Activated gamma-delta T cell treated with anti-CD3 and anti-CD28 coated beads, Interleukin-2, amount 50 U/mL, for 16 hours (primary cell): Measurements from ENCODE around the gene LTN1.

ENCODE experiments used
- DNase-seq: peaks from one replicate; pipeline ENCODE4 v3.0.0-alpha.2; 2020; ENCODE audit warnings: low read depth

LTN1 gene

DNA sequence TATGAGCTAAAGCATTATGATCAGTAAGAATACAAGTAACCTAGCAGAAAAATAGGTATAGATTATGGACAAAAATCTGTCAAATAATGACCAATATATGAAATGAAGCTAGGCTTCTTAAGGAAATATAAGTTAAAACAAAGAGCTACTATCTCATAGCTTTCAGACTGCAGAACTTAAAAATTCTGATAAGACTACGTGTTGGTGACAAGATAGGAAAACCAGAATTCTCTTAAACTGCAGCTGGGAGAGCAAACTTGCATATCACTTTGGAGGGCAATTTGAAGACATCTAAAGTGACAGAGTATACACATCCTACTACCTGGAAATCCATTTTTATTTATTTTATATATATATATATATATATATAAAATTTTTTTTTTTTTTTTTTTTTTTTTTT is 65.5 kb downstream of the LTN1 start:
- no peak for DNase-seq

DNA sequence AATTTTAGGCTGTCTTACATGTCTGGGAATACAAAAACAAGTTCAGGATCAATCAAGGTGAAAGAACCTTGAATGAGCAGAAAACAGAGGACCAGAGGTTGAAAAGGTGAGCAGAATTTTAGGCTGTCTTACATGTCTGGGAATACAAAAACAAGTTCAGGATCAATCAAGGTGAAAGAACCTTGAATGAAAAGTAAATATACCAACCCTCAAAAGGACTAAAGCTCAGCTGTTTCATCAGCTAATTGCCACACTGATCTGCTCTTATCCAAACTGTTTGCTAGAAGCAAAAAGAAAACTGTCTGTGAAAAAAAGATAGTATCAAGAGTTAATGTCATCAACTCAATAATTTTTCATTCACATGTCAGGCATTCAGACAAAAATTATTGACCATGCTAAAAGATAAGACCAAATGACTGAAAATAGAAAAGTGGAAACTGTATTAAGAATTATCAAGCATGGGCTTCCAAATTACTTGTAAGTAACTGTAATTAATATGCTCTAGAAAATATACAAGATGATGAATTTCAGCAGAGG is 69.2 kb downstream of the LTN1 start:
- no peak for DNase-seq

DNA sequence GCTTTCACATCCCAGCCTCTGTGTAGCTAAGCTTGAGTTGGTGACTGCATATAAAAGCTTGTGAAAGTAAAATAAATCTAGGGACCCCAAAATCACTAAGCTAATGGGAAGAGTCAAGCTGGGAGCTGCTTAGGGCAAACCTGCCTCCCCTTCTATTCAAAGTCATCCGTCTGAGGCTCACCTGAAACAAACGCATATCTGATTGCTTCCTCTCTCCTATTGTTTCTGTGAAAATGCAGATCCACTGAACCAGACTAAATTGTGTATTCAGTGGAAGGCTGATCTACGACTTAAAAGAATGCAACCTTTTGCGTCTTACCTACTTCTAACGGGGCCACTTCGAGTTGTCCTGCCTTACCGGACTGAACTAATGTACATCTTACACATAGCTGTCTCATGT is 70.3 kb downstream of the LTN1 start:
- DNase-seq, result no peak

DNA sequence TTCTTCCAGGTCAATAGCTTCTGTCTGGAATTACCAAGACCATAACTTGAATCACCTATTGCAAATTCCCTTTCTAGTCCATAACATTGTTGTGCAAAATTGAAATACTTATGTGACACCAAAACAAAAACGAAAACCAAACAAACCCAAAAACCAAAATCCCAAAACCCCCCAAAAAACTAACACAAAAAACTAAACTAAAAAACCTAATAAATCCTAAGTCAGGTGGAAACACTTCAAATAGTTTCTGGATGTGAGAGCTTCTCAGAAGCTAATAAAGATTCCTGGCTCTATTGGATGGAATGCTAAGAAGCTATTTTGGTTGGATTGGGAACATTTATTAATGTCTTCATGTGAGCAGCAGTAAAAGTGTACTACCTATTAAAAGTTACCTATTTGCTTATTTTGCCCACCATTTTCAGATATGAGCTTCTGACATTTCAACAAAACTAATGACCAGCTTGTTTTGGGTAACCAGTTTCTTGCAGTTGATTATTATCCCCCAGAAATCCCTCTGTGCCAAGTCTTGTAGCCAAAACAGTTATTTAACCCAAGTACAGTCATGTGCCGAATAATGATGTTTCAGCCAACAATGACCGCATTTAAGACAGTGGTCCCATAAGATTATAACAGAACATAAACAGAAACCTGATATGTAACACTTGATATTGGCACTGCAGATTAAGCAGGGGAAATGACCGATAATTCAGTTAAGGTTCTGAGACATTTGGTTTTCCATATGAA is 76.4 kb downstream of the LTN1 start:
- DNase-seq, result no peak

DNA sequence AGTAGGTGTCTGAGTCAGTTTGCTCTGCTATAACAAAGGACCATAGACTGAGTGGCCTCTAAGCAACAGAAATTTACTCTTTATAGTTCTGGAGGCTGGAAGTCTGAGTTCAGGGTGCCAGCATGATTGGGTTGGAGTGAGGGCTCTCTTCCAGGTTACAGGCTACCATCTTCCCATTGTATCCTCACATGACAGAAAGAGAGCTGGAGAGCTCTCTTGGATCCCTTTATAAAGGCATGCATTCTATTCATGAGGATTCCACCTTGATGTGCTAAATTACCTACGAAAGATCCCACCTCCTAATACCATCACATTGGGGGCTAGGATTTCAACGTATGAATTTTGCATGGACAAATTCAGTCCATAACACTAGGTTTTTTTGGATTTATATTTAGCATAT is 79.6 kb downstream of the LTN1 start:
- no peak for DNase-seq

DNA sequence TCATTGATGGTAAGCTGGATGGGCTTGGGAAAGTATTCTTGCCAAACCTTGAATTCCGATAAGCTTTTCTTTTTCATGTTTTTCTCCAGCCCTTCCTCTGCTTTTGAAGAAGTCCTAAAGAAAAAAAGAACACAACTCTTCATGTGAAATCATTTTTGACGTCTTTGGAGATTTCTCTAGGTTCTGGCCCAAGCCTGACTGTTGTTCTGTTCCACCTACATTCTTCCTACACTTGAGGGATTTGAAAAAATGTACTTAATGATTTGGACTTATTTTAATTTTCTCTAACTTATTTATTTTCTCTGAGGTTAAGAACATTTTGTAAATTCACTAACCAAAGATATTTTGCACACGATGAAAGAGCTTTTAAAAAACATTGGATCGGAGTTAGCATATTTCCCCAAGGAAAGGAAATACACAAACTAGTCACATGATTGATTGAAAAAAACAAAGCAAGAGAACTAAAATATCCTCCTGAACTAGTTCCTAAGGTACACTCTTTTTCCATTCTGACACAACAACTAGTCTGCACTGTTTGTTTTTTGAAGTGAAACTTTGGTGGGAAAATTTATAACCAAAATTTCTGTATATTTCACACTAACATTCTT is 82.3 kb downstream of the LTN1 start:
- no peak for DNase-seq

DNA sequence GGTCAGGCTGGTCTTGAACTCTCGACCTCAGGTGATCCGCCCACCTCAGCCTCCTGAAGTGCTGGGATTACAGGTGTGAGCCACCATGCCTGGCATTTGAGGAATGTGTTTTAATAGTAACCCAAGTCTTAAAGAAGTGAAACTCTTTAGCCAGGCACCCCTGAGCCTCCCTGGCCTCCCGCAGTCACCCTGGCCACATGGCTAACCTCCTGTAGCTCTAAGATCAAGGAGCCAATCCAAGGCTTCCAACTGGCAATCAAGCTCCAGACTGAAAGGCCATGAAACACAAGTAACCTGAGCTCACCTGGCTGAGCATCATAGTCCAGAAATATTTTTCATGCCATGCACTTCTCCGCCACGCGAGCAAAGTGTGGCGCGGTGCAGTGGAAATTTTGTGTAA is 84.3 kb downstream of the LTN1 start:
- no peak for DNase-seq

DNA sequence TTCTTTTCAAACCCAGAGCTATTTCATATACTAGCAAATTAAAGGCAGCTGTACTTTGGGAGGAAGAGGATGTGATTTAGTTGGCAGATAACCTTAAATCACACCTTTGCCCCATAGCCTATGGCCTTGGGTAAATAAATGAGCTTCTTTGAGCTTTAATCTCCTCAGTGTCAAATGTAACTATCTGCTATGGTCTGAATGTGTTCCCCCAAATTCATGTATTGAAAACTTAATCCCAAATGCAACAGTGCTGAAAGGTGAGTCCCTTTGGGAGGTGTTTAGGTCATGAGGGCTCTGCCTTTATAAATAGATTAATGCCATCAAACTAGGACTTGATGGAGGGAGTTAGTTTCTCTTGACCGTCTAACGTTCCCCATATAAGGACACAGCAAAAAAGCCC is 85.8 kb downstream of the LTN1 start:
- DNase-seq, result no peak

DNA sequence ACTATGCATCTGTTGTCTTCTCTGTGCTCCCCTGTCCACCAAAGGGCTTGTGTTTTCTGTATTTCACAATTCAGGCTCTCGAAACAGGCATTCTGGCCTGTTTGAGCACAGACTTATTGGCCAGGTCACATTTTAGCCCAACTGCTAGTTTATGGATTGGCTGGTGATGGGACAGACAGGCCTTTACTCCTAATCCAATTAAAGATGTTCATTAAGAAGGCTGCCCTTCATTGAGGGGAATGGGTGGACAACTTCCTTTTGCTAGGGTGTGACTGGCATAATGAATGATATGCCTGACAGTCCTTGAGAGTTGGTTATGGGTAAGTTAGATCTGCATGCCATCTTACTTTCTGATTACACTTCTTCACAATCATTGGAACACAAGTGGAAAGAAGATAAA is 86.4 kb downstream of the LTN1 start:
- DNase-seq, result no peak

DNA sequence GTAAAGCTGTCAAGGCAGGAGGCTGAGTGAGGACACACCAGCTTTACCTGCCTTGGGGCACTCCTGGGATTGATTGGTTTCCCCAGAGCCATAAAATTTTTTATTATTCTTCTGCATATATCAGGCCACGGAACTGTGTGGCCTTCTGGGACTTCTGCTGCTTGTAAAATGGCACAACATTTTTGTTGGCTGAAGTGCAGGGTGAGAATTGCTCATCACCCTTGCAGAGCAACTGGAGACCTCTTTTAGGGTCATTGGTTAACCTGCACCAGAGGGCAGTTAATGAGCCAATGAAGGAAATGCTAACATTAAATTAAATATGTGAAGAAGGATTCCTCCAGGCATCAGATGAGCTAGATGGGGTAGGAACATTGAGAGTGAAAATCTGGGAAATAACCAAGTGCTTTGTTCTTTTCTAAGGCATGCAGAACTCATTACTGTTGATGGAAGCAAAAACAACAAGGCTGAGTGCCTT is 87.7 kb downstream of the LTN1 start:
- no peak for DNase-seq

DNA sequence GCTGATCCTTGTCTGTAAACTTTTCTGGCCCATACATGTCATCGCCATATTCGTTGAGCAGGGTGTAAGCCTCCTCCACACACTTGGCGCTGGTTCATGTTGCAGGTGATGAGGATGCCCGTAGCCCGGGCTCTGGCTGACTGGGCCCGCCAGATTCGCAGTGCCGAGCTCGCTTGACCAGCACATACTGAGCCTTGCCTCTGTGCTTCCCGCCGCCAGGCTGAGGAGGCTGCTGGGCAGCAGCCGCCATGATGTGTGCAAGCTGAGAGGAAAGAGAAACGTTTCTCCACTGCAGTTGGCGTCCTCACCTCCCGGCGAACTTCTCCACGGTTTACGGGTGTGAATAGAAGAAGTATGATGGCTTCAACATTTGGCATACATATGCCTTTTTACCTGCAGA is 89.2 kb downstream of the LTN1 start:
- no peak for DNase-seq

DNA sequence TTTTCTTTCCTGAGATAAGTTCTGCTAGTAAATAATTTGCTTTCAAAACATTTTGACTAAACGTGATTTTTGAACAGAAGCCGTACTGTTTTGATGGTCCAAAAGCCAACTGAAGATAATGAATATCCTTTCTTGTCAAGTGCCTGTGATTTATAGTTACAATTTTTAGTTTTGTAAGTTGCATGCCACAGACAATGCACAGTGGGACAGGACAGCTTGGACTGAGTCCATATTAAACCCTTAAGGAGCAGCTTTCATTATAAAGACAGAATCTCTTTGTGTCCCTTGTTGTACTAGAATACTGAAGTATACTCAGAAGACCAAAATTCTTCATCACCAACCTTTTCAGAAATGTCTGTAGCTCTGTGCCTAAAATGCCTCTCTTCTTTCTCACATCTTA is 92.2 kb downstream of the LTN1 start:
- DNase-seq, result no peak

DNA sequence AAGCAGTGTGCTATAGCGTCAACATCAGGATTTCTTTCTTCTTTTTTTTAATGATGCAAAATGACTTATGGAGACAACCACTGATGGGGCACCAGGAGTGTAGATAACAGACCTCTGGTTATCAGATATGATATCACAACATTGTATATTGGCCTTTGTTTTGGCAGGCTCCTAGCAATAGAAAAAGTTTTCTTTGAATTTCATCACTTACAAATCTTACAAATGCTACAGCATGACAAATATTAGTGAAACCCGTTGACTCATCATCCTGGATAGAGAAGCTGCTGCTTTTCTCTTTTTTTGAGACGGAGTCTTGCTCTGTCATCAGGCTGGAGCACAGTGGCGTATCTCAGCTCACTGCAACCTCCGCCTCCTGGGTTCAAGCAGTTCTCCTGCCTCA is 92.9 kb downstream of the LTN1 start:
- no peak for DNase-seq

DNA sequence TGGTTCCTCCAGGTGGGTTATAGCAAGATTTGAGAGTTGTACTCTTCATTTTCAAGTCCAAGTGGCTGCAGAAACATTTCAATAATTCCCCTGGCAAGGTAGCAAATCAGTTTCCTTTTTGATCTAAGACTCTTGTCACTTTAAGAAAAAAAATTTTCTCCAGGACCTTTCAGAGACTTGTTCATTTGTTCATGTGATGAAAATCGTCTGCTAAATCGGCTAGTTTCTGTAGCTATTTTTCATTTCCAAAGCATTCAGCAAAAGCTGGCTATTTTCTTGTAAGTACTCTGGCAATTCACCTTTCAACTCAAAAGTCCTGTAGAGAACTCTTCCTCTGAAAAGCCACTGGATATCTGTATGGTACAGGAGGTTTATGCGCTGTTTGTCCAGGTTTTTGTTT is 93.5 kb downstream of the LTN1 start:
- no peak for DNase-seq

DNA sequence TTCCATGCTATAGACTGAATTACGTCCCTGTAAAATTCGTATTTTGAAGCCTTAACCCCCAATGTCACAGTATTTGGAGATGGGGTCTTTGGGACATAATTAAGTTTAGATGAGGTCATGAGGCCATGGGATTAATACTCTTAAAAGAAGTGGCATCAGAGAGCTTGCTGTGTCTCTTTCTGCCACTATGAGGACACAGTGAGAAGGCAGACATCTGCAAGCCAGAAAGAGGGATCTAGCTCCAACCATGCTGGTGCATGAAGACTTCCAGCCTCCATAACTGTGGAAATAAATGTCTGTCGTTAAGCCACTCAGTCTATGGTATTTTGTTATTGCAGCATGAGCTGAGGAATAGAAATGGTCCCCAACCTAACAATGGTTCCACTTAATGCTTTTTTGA is 99.0 kb downstream of the LTN1 start:
- DNase-seq, result no peak

DNA sequence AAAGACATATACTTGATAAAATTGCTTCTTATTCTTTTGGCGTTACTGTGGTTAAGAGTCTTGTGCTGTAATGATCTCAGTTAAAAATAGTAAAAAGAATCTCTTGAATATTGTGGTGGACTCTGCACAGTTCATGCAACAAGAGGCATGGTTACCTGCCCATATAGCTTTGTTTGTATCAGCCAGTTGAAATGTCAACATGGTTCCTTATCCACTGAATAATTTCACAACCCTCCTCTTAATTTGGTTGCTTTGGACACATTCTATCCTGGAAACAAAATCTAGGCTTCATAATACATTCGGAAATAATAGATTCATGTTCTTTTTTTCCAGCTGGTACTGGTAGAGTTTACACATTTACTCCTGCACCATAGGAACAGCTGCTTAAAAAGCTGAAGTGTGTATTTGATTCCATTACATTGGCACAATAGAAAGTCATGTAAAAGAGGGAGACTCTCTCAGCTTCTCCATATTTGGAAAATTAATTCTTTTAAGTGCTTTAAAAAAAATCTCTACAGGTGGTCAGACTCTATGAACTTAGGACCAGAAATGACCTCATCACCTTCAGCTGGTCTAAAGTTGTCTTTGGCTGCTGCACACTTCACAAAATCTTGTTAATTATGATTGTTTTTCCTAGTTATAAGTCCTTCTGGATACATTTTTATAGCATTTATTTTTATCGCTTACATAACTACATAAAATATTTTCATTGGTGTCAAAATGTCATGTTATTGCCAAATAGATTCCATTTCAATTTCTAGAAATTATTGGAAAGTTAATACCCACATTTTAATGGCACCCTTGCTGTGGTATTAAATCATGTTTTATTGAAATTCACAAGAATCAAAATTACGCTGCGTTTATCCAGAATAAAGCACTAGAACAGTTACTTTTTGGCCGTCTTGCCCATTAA is 100.2 kb downstream of the LTN1 start:
- no peak for DNase-seq

DNA sequence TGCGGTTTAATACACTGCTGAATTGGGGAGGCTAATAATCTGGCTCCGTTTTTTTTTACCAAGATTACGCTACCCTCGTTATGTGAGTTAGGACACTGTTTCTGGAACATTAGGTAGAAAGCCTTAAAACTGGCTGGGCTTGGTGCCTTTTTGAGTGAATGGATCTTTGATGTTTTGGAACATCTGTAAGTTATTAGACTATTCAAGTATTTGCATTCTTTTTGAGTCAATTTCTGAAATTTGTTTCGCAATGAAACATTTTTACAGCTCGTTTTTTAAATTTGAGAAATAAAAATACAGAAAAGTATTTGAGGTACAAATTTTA is 106.9 kb downstream of the LTN1 start:
- DNase-seq, result no peak

DNA sequence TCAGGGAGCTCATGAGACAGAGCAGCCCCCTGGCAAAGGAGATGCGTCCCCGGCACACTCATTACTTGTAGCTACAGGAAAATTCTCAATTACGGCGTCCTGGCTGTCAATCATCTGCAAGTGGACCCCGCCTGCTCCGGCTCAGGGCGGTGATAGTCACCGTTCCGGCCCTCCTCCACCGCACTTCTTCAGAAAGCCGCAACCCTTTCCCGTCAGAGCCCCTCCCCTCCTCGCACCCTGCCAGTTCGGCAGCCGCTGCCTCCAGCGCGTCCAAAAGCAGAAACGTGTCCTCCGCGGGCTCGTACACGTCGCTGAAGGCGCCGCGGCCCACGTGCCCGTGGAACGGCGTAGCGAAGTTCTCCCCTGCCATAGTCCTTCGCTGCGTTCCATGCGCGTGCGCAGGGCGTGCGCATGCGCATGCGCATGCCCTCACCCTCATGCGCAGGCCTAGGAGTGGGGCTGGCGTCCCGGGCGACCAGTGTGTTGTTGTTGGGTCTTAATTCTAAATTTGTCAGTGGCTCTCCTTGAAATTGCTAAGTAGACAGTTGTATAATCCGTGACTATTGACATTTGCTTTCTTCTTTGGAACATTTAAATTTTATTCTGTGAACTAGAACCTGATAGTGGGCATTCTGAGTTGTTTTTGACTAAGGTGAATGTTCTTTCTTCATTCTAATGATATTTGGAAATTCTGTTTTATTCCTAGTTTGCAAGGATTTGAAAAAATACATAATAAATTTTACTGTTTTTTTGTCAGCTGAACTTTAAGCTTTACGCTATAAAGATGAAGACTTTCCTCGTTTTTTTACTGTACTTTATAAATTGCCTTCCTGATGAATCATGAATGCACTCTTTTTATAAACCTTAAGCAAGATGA is 107.5 kb downstream of the LTN1 start:
- DNase-seq, result peak; percentile 85

DNA sequence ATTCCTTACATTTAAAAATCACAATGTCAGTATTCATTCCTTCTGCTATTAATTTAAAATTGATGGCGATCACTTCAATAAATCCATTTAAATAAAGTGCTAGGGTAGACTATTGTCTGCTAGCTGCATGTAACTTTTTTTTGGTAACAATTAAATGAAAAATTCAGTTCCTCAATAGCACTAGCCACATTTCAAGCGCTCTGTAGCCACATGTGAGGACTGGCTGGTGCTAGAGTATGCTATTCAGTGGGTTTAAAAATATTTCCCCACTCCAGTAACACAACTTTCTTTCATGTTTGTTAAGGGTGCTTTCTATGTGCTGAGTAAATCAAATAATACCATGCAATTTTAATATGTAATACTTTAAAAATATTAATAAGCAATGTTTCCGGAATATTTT is 108.2 kb downstream of the LTN1 start:
- no peak for DNase-seq

DNA sequence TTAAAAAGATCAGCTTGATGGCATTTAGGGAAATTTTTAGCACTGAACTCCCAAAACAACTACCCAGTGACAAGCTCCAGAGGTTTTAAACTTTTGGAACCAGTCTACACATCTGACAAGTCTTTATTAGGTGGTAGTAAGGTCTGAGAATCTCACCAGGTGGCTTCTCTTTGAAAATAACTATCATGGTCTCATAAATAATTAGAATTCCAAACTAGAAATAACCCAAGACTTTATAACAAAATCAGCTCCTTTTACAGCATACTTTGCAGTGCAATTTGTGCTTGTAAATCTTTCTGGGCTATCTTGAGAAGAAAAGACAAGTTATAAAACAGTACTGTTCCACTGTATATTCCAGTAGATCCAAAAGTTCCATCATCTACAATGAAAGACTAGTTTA is 108.7 kb downstream of the LTN1 start:
- DNase-seq, result no peak

DNA sequence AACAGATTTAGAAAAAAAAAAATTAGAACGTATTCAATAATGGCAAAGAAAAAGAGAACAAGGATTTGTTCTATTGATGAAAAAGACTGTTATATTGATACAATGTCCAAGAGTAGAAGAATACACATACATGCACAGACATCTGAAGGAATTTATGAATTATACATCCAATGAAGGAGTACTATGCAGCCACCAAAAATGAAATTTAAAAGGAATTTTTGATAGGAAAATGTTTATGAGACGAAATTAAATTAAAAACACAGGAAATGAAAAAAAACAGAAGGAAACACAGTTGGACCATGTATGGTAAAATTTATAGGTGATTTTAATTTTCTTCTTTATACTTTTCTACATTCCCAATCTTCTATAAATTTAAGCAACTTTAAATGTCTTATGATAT is 110.3 kb downstream of the LTN1 start:
- DNase-seq, result no peak
